HG02943 (cell line): ENCODE measurements around the gene RAMP1.

Source experiments
- ATAC-seq: cut with Tn5 transposase; IDR thresholded peaks from one replicate; pipeline ENCODE4 v1.9.1; 2021; ENCODE audit warnings: mild to moderate bottlenecking, low read depth, moderate library complexity; ENCODE audit not compliant: unreplicated experiment

RAMP1 gene

GRCh38 chr2:237912271-237913192 is 53.1 kb downstream of the RAMP1 start:
- ATAC-seq = no peak

GRCh38 chr2:237913193-237913917 is 53.9 kb downstream of the RAMP1 start:
- ATAC-seq = no peak

- ATAC-seq = no peak
These were observed 56.2 kb downstream of the RAMP1 start for GRCh38 chr2:237915576-237915975.

GRCh38 chr2:237916296-237916695 is 56.9 kb downstream of the RAMP1 start:
- ATAC-seq = no peak

- ATAC-seq = no peak
These were observed 58.4 kb downstream of the RAMP1 start for GRCh38 chr2:237917696-237918374.

- ATAC-seq = no peak
These were observed 60.2 kb downstream of the RAMP1 start for GRCh38 chr2:237919593-237919992.

GRCh38 chr2:237920673-237921072 is 61.2 kb downstream of the RAMP1 start:
- no peak for ATAC-seq

- ATAC-seq = no peak
These were observed 62.6 kb downstream of the RAMP1 start for GRCh38 chr2:237921967-237922492.

- ATAC-seq = no peak
These were observed 63.4 kb downstream of the RAMP1 start for GRCh38 chr2:237922641-237923361.

- no peak for ATAC-seq
These were observed 64.2 kb downstream of the RAMP1 start for GRCh38 chr2:237923481-237924163.

- ATAC-seq = no peak
These were observed 64.7 kb downstream of the RAMP1 start for GRCh38 chr2:237924164-237924534.

- no peak for ATAC-seq
These were observed 67.7 kb downstream of the RAMP1 start for GRCh38 chr2:237927135-237927534.

GRCh38 chr2:237927986-237928385 is 68.6 kb downstream of the RAMP1 start:
- ATAC-seq = no peak

- no peak for ATAC-seq
These were observed 70.6 kb downstream of the RAMP1 start for GRCh38 chr2:237929979-237930378.

GRCh38 chr2:237931205-237931721 is 71.8 kb downstream of the RAMP1 start:
- no peak for ATAC-seq

GRCh38 chr2:237932731-237933131 is 73.3 kb downstream of the RAMP1 start:
- ATAC-seq = no peak

- ATAC-seq = no peak
These were observed 74.8 kb downstream of the RAMP1 start for GRCh38 chr2:237934186-237934585.

GRCh38 chr2:237935740-237936452 is 76.5 kb downstream of the RAMP1 start:
- no peak for ATAC-seq

GRCh38 chr2:237939251-237939650 is 79.8 kb downstream of the RAMP1 start:
- ATAC-seq = no peak
